Glutamatergic neuron (in vitro differentiated cells): ENCODE results near the gene CBX2. TPM values are rescaled to one million over a fixed set of nuclear protein-coding genes. Genes with fewer than 3 reads are reported as not detected.

Experiments
- DNase-seq: peaks from one replicate; pipeline ENCODE4 v3.0.0; 2022
- H3K27ac Mint-ChIP-seq: one replicate; pipeline ENCODE4 v1.8.0; 2020; ENCODE audit warnings: mild to moderate bottlenecking, mixed read lengths, inconsistent platforms; ENCODE audit not compliant: unreplicated experiment
- H3K27me3 Mint-ChIP-seq: one replicate; pipeline ENCODE4 v1.8.0; 2020; ENCODE audit warnings: mild to moderate bottlenecking, moderate library complexity, mixed read lengths, inconsistent platforms; ENCODE audit not compliant: unreplicated experiment
- H3K36me3 Mint-ChIP-seq: one replicate; pipeline ENCODE4 v1.8.0; 2020; ENCODE audit warnings: mild to moderate bottlenecking, mixed read lengths, inconsistent platforms; ENCODE audit not compliant: unreplicated experiment
- H3K4me1 Mint-ChIP-seq: one replicate; pipeline ENCODE4 v1.8.0; 2020; ENCODE audit warnings: mild to moderate bottlenecking, low read depth, mixed read lengths, inconsistent platforms; ENCODE audit not compliant: unreplicated experiment
- H3K4me3 Mint-ChIP-seq: one replicate; pipeline ENCODE4 v1.8.0; 2020; ENCODE audit warnings: mild to moderate bottlenecking, mixed read lengths, inconsistent platforms; ENCODE audit not compliant: unreplicated experiment
- H3K9me3 Mint-ChIP-seq: one replicate; pipeline ENCODE4 v1.8.0; 2020; ENCODE audit warnings: mild to moderate bottlenecking, moderate library complexity, mixed read lengths, inconsistent platforms; ENCODE audit not compliant: unreplicated experiment
- total RNA-seq: library from RNA; stranded (reverse); fragmentation: NEBNext Ultra II Directional; extraction: Animal tissue kit (Norgen Biotek cat#: 25700); gene quantifications from one replicate; pipeline ENCODE4 v1.2.1, GENCODE V29; 2021; ENCODE audit not compliant: unreplicated experiment
- TF ChIP-seq, protein P1 (sequence below): fragments of 200-600 bp; sonication (generic); IDR thresholded peaks from one replicate; pipeline ENCODE4 v1.5.0; 2021; ENCODE audit not compliant: partially characterized antibody, unreplicated experiment

Gene CBX2
- total RNA-seq, 1 donor from 2014 or later: 78.8 TPM

DNA sequence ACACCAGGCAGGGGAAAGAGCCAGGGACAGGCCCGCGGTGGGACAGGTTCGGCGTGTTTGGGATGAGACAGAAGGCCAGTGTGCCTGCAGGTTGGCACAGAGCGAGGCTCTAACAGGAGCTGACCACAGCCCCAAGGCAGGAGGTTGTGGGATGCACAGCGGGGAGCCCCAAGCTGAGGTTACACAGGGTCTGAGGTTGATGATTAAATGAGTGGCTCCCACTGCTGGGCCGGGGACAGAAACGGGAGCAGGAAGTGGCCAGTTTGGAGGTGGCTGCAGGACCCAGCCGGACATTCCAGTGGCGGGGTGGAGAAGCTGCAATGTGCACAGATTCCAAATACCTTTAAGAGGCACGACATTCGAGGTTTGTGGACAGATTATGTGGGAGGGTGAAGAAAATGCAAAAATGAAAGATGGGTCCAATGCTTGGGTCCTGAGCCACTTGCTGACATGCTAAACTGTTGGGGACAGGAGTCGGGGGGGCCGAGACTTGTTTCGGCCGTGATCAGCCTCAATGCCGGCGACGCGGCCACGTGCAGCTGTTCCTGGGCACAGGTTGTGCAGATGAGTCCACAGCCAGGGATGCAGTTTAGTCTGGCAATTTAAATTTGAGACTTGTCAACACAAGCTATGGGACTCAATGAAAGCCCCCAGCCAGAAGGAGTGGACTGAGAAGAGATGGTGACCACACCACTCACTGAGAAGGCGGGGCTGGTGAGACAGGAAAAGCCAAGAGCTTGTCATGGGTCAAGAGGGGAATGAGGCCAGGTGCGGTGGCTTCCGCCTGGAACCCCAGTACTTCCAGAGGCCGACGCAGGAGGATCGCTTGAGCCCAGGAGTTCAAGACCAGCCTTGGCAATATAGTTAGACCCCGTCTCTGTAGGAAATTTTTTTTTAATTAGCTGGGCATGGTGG, 38.5 kb upstream of the CBX2 start:
- TF ChIP-seq, protein P1, sequence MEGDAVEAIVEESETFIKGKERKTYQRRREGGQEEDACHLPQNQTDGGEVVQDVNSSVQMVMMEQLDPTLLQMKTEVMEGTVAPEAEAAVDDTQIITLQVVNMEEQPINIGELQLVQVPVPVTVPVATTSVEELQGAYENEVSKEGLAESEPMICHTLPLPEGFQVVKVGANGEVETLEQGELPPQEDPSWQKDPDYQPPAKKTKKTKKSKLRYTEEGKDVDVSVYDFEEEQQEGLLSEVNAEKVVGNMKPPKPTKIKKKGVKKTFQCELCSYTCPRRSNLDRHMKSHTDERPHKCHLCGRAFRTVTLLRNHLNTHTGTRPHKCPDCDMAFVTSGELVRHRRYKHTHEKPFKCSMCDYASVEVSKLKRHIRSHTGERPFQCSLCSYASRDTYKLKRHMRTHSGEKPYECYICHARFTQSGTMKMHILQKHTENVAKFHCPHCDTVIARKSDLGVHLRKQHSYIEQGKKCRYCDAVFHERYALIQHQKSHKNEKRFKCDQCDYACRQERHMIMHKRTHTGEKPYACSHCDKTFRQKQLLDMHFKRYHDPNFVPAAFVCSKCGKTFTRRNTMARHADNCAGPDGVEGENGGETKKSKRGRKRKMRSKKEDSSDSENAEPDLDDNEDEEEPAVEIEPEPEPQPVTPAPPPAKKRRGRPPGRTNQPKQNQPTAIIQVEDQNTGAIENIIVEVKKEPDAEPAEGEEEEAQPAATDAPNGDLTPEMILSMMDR: no peak
- peaks cover 1% of the 10 kb centered on the region for H3K4me1 Mint-ChIP-seq
- H3K27ac Mint-ChIP-seq: no peak overlapping the region
- H3K27me3 Mint-ChIP-seq: peaks cover 7% of the 10 kb centered on the region
- peaks cover 3% of the 10 kb centered on the region for H3K9me3 Mint-ChIP-seq
- no peak for DNase-seq
- no peaks in the 10 kb centered on the region for H3K36me3 Mint-ChIP-seq
- peak overlapping the region; percentile 9 for H3K4me3 Mint-ChIP-seq

DNA sequence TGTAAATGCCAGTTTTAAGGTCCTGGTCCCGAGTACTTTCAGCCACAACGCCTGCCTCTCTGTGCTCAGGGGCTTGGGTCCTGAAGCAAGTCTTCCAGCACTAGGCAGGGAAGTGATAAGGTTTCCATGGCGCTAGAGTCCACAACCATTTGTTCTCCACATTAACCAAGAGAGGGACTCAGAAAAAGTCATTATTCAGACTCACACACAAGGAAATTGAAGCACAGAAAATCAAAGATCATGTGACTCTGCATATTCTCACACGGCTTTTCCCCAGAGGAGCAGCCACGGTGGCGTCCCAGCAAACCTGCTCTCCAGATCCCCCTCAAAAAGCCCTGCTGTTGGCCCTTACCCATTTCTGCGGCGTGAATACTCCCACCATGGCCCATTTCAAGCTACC, 37.5 kb upstream of the CBX2 start:
- TF ChIP-seq, protein P1: no peak
- H3K4me1 Mint-ChIP-seq: peaks cover 1% of the 10 kb centered on the region
- H3K4me3 Mint-ChIP-seq: no peak overlapping the region
- H3K27ac Mint-ChIP-seq: no peak overlapping the region
- H3K36me3 Mint-ChIP-seq: no peaks in the 10 kb centered on the region
- no peak for DNase-seq
- H3K9me3 Mint-ChIP-seq: peaks cover 4% of the 10 kb centered on the region
- peaks cover 10% of the 10 kb centered on the region for H3K27me3 Mint-ChIP-seq

DNA sequence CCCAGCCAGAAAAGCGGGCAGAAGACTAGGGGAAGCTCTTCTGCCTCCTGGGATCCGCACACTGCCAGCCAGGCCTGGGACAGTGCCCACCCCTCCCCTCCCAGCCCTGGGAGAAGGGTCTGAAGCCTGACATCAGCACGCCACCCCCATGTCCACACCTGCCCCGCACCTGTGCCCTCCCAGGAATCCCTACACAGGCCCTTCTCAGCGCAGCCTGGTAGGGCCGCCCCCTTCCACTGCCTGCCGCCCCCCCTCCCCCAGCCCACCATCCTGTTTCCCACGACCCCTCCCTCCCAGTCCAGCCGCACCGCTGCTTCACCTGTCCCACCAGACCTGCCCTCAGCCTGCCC, 36.6 kb upstream of the CBX2 start:
- Mint-ChIP-seq H3K4me1 (peaks cover 1% of the 10 kb centered on the region), H3K9me3 (peaks cover 2% of the 10 kb centered on the region), H3K4me3 (no peak overlapping the region), H3K36me3 (no peaks in the 10 kb centered on the region), H3K27ac (no peak overlapping the region), H3K27me3 (peaks cover 14% of the 10 kb centered on the region)
- TF ChIP-seq, protein P1: no peak
- DNase-seq: no peak

DNA sequence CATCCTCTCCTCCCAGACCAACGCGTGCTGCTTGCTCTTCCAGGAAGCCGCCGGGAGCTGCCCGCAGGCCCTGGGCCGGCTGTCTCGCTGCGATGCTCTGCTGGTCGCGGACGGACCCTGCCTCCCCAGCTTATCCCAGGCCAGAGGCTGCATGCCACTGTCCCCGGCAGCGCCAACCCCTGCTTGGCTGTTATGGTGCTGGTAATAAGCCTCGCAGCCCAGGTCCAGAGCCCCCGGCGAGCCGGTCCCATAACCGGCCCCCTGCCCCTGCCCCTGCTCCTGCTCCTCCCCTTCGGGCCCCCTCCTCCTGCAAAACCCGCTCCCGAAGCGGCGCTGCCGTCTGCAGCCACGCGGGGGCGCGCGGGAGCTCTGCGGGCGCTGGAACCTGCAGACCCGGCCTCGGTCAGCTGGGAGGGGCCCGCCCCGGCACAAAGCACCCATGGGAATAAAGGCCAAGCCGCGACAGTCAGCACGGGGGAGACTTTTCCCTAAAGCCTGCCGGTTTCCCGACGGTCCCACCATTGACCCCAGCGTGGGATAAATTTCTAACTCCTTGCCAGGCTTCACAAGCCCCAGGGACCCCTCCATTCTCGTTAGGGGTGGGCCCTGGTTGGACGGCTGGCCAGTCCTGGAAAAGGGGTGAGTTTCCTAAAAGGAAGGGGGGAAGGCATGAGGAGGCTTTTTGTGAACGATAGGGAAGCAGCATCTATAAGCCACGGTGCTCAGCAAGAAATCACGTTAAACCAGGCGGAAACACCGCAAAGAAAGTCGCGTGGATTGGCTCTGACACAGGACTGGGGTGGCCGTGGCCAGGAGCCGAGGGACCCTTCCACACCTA, 36.0 kb upstream of the CBX2 start:
- H3K9me3 Mint-ChIP-seq: peaks cover 2% of the 10 kb centered on the region
- peak; percentile 93 for DNase-seq
- H3K27me3 Mint-ChIP-seq: peaks cover 15% of the 10 kb centered on the region
- no peaks in the 10 kb centered on the region for H3K36me3 Mint-ChIP-seq
- H3K4me3 Mint-ChIP-seq: peak overlapping the region; percentile 34
- H3K27ac Mint-ChIP-seq: no peak overlapping the region
- TF ChIP-seq, protein P1: peak; percentile 99
- H3K4me1 Mint-ChIP-seq: peaks cover 1% of the 10 kb centered on the region
